K562 (cell line): ENCODE data around the gene ADAMTSL2.

ENCODE experiments used
- CHCHD3 ChIP-seq: fragments of 250-450 bp; sonication (Bioruptor Pico); IDR thresholded peaks from 2 replicates; pipeline ENCODE4 v2.1.2; 2022; ENCODE audit warnings: mild to moderate bottlenecking
- CTCF ChIP-seq, 3 experiments: IDR thresholded peaks in 2 of 3; conservative IDR thresholded peaks in 1 of 3; 2 replicates each; pipeline ENCODE4 v1.5.1; 2011 to 2012; ENCODE audit warnings: low read length in 3 of 3, mild to moderate bottlenecking in 3 of 3, control low read depth in 2 of 3, improper control_type of control experiment in 1 of 3, inconsistent platforms in 1 of 3, low read depth in 1 of 3, mixed read lengths in 1 of 3, moderate library complexity in 1 of 3; ENCODE audit not compliant: insufficient read depth in 2 of 3
- SMC3 ChIP-seq: conservative IDR thresholded peaks from 2 replicates; pipeline ENCODE4 v1.6.1; 2011; ENCODE audit warnings: low read depth, low read length, improper control_type of control experiment; ENCODE audit not compliant: insufficient read depth

DNA sequence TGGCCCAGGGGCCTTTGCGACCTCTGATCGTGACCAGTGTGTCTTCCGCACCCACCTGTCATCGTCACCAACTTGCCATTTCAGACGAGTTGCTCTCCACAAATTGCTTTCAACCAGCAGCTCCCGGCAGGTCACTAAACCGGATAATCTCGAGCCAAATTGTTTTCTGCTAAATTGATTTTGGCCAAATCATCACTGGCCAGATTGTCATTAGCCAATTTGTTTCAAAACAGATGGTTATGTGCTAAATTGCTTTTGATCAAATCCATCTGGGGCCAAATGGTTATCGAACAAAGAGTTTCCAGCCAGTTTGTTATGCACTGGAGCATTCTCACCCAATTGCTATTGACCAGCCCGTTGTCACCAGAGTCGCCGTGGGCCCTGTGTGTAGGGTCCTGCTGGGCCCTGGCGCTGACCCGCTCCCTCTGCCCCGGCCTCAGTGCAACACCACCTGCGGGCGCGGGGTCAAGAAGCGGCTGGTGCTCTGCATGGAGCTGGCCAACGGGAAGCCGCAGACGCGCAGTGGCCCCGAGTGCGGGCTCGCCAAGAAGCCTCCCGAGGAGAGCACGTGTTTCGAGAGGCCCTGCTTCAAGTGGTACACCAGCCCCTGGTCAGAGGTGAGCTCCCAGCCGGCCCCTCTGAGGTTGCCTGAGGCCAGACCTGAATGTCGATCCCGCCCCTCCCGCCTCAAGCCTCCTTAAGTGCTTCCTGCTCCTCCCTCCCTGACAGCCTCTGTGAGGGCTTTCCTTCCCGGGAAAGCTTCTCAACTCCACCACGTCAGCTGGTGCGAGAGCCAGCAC lies 35.6 kb downstream of the ADAMTSL2 start:
- TF ChIP-seq CTCF (IDR thresholded peaks at IDR 0.05 in 2 of 3, conservative IDR thresholded peaks at IDR 0.05 in 1 of 3; ENCODE audit: insufficient read depth in 2 of 3, low read depth in 1 of 3, low read length in 3 of 3) (no peak), SMC3 (no peak), CHCHD3 (CRISPR knock-in tag) (no peak)
